HFFc6 (cell line): ENCODE data around the gene RGS6. TPM values are rescaled to one million over a fixed set of nuclear protein-coding genes. Genes with fewer than 3 reads are reported as not detected.

ENCODE experiments used
- DNase-seq: peaks from one replicate; pipeline ENCODE4 v3.0.0-alpha.2; 2018
- H3K27ac Mint-ChIP-seq: 2 replicates; pipeline ENCODE4 v1.8.0; 2020; ENCODE audit warnings: mild to moderate bottlenecking, mixed read lengths
- H3K27me3 Mint-ChIP-seq: 2 replicates; pipeline ENCODE4 v1.8.0; 2021; ENCODE audit warnings: mild to moderate bottlenecking, moderate library complexity, mixed read lengths; ENCODE audit not compliant: insufficient read depth
- H3K36me3 Mint-ChIP-seq: 2 replicates; pipeline ENCODE4 v1.8.0; 2021; ENCODE audit warnings: low read depth, mixed read lengths
- H3K4me1 Mint-ChIP-seq: 2 replicates; pipeline ENCODE4 v1.8.0; 2020; ENCODE audit warnings: low read depth, mixed read lengths
- H3K4me3 Mint-ChIP-seq: 2 replicates; pipeline ENCODE4 v1.8.0; 2020; ENCODE audit warnings: mild to moderate bottlenecking, moderate library complexity, mixed read lengths
- H3K9me3 Mint-ChIP-seq: 2 replicates; pipeline ENCODE4 v1.8.0; 2020; ENCODE audit warnings: mild to moderate bottlenecking, mixed read lengths
- CTCF ChIP-seq: fragments of 200-600 bp; sonication (generic); IDR thresholded peaks from 2 replicates; pipeline ENCODE4 v1.5.0; 2021; ENCODE audit warnings: antibody characterized with exemption, mild to moderate bottlenecking
- total RNA-seq, 6 experiments: library from RNA; stranded (reverse); fragmentation: NEBNext Ultra II Directional; extraction: Animal tissue kit (Norgen Biotek cat#: 25700); gene quantifications; 2 replicates in 1 of 6; 3 replicates in 5 of 6; pipeline ENCODE4 v1.2.3, GENCODE V29; 2021

Gene RGS6
- total RNA-seq, 6 experiments from 2014 or later, result not detected

GRCh38 chr14:72552236-72552635 is 620.0 kb downstream of the RGS6 start:
- peaks cover 12% of the 10 kb centered on the region for H3K27me3 Mint-ChIP-seq
- no peaks in the 10 kb centered on the region for H3K36me3 Mint-ChIP-seq
- no peak for DNase-seq
- TF ChIP-seq CTCF, result no peak
- no peak overlapping the region for H3K4me3 Mint-ChIP-seq
- H3K9me3 Mint-ChIP-seq, result no peaks in the 10 kb centered on the region
- H3K27ac Mint-ChIP-seq, result no peak overlapping the region
- H3K4me1 Mint-ChIP-seq, result peaks cover 10% of the 10 kb centered on the region

GRCh38 chr14:72553161-72553560 is 620.9 kb downstream of the RGS6 start:
- no peak for DNase-seq
- peaks cover 19% of the 10 kb centered on the region for H3K4me1 Mint-ChIP-seq
- peaks cover 12% of the 10 kb centered on the region for H3K27me3 Mint-ChIP-seq
- H3K9me3 Mint-ChIP-seq, result no peaks in the 10 kb centered on the region
- H3K4me3 Mint-ChIP-seq, result no peak overlapping the region
- no peaks in the 10 kb centered on the region for H3K36me3 Mint-ChIP-seq
- H3K27ac Mint-ChIP-seq, result no peak overlapping the region
- no peak for TF ChIP-seq CTCF

- Mint-ChIP-seq H3K36me3 (no peaks in the 10 kb centered on the region), H3K9me3 (no peaks in the 10 kb centered on the region), H3K4me3 (no peak overlapping the region), H3K27ac (no peak overlapping the region), H3K27me3 (peaks cover 12% of the 10 kb centered on the region), H3K4me1 (peaks cover 21% of the 10 kb centered on the region)
- no peak for DNase-seq
- TF ChIP-seq CTCF, result no peak
These were observed 621.4 kb downstream of the RGS6 start for GRCh38 chr14:72553656-72554055.

GRCh38 chr14:72554401-72554800 is 622.2 kb downstream of the RGS6 start:
- no peak for TF ChIP-seq CTCF
- Mint-ChIP-seq H3K4me3 (no peak overlapping the region), H3K36me3 (no peaks in the 10 kb centered on the region), H3K9me3 (no peaks in the 10 kb centered on the region), H3K27me3 (peaks cover 12% of the 10 kb centered on the region), H3K27ac (no peak overlapping the region), H3K4me1 (peaks cover 22% of the 10 kb centered on the region)
- DNase-seq, result no peak

GRCh38 chr14:72554994-72555608 is 622.9 kb downstream of the RGS6 start:
- no peak; the same call in 1 of the 2 replicates for TF ChIP-seq CTCF
- Mint-ChIP-seq H3K36me3 (no peaks in the 10 kb centered on the region), H3K27me3 (peaks cover 11% of the 10 kb centered on the region), H3K4me3 (no peak overlapping the region), H3K9me3 (no peaks in the 10 kb centered on the region), H3K4me1 (peaks cover 29% of the 10 kb centered on the region), H3K27ac (no peak overlapping the region)
- no peak for DNase-seq
